ENCODE results near the gene PDLIM4.

Gene PDLIM4

DNA sequence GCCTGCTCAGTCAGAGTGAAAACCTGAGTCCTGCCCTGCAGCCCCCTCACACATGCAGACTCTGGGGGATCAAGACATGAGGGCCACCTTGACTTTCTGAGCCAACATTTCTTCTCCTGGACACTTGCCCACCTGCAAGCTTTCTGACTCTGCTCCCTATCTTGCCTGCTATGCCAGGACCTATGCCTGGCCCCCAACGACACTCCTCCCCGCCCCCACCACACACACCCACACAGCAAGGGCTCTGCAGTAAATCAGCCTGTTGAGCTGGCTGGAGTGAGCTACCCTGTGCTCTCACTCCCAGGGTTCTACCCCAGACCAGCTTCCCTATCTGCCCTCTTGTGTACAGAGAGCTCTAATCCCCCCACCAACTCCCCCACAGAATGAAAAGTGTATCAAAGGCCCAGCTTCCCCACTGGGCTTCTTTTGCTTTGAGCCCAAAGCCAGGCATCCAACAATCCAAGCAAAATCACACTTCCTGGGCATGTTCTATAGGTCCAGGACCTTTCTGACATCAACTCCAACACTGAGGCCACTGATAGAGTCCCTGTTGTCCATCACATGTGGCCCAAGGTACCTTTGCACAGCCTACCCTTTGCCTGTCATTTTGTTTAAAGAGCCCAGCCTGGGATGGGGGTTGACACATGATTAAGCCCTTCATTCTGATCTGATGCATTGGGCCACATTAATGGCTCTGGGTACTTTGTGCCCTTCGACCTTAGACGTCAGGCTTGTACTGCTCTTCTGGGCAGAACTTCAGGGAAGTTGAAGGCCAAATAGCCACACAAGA is 7.2 kb downstream of the PDLIM4 start:
- intact Hi-C loops (cut with DNase I) = no loop called here
- DNase-seq = peak in 1 of 10 donors; percentile 38

DNA sequence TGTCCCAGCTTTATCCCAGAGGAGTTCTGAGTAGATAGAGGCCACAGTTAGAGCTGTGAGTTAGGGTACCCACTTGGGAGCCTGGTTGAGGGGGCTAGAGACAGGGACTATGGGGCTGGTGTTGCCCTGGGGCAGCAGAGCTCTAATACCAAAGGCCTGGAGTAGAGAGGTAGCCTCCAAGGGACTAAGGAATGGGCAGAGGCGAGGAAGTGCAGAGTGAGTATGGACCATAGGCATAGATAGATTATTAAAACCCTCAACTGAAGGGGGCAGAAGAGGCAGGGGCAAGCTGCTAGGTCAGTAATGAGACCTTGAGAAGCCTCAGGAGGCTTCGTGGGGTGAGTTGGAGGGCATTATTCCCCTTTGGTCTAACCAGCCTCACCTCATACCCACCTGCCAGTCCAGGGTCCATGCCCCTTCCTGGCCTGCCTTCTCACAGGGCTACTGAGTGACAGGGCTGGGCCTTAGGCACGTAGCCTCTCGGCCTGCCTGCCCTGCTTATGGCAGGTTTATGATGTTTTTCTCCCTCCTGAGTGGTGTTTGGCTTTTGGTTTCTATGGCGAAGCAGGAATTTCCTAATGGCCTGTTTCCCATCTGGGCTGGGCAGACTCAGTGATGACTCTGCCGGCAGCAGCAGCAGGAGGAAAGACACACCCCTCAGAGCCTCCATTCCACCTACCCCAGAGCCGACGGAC is 8.0 kb downstream of the PDLIM4 start:
- intact Hi-C loops (cut with DNase I) = no loop called here
- DNase-seq = peak in 1 of 10 donors; percentile 67

- intact Hi-C loops (cut with DNase I) = no loop called here
- DNase-seq = peak in 1 of 10 donors; percentile 84
Observed at GRCh38 chr5:132266031-132266835, 8.7 kb downstream of the PDLIM4 start.

DNA sequence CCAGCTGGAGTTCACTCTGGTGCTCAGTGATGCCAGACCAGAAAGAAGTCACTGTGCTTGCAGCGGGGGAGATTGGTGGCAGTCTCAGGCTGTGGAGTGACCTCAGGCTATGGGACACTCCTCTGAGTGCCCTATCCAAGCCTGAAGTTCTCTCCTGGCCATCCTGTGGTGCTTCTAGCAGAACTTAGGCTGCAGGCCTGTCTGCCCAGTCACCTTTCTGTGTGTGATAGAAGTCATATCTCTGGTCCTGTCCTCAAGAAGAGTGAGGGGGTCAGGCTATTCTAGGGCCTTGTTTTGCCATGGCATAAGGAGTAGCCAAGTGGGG is 9.3 kb downstream of the PDLIM4 start:
- intact Hi-C loops (cut with DNase I) = no loop called here
- peak in 1 of 10 donors; percentile 50 for DNase-seq

DNA sequence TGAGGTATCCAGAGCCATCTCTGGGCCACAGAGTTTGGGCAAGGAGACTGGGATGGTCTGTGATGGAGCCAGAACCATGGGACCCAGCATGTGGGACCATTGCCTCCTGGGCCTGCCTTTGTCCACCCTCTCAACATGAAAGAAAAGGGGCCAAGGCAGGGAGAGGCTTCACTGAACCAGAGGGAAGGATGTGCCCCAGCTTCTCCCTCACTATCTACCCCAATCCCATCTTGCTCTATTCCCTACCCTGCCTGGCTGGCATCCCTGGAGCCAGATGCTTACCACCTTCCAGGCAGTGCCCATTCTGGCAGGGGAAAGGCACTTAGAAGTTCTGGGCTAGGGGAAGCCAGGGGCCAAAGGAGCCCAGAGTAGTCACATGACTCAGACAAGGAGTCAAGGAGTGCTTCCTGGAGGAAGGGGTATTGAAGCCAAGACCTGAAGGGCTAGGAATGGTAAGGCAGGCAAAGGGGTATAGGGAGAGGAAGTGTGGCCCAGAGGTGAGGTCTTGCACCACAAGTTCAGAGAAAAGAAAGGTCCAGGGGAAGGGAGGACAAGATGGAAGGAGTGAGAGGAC is 9.8 kb downstream of the PDLIM4 start:
- intact Hi-C loops (cut with DNase I) = no loop called here
- DNase-seq = peak in 1 of 10 donors; percentile 35

GRCh38 chr5:132267931-132268768 is 10.7 kb downstream of the PDLIM4 start:
- intact Hi-C loops (cut with DNase I) = no loop called here
- DNase-seq = peak in 6 of 10 donors; percentile 35 to 90 (median 52)

GRCh38 chr5:132268769-132269551 is 11.5 kb downstream of the PDLIM4 start:
- intact Hi-C loops (cut with DNase I) = no loop called here
- DNase-seq = peak in 1 of 10 donors; percentile 52

DNA sequence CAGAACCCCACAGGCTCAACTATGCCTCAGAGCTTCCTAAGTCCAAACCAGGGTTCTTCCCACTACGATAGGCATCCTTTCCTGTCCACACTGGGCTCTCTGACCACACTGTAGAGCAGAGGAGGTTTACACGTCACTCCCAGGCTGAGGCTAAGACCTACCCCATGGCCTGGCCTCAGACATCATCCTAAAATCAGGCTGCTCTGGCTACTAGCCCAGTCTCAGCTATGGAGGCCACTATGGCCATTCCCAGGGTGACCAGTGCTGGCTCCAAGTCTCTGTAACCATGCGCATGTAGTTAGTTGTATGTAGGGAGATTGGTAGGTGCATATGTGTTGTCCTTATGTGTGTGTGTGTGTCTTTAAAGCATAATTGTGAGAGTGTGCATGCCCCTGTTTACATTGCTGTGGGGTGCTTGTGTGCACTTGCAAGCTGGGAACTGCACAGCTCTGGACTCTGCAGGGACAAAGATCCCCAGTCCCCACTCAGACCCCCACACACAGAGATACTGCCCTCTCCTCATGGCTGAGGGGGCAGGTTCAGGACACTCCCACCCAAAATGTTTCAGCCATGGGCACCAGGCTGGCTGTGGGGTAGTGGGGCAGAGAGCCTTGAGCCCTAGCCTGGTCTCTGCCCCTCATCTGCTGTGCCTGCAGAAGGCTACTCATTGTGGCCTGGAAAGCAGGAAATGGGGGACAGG is 12.3 kb downstream of the PDLIM4 start:
- intact Hi-C loops (cut with DNase I) = no loop called here
- DNase-seq = peak in 1 of 10 donors; percentile 39

GRCh38 chr5:132270335-132270665 is 12.8 kb downstream of the PDLIM4 start:
- intact Hi-C loops (cut with DNase I) = no loop called here

DNA sequence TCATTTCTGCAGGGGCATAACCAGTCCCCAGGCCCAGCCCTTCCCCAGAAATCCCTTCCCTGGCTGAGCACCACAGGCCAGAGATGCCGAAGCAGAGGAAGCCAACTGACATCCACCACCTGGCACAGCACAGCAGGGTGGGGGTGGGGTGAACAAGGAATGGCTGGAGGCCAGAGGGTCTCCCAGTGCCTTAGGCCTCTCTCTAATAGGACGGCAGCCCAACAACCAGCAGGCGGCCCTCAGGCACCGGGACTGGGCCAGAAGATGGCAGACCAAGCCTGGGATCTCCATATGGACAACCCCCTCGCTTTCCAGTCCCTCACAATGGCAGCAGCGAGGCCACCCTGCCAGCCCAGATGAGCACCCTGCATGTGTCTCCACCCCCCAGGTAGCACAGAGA is 13.2 kb downstream of the PDLIM4 start:
- intact Hi-C loops (cut with DNase I) = no loop called here
- DNase-seq = peak in 1 of 10 donors; percentile 57

More at GRCh38 chr5:132270335-132270665, 12.8 kb downstream of the PDLIM4 start:
- peak in 1 of 10 donors; percentile 62 for DNase-seq

DNA sequence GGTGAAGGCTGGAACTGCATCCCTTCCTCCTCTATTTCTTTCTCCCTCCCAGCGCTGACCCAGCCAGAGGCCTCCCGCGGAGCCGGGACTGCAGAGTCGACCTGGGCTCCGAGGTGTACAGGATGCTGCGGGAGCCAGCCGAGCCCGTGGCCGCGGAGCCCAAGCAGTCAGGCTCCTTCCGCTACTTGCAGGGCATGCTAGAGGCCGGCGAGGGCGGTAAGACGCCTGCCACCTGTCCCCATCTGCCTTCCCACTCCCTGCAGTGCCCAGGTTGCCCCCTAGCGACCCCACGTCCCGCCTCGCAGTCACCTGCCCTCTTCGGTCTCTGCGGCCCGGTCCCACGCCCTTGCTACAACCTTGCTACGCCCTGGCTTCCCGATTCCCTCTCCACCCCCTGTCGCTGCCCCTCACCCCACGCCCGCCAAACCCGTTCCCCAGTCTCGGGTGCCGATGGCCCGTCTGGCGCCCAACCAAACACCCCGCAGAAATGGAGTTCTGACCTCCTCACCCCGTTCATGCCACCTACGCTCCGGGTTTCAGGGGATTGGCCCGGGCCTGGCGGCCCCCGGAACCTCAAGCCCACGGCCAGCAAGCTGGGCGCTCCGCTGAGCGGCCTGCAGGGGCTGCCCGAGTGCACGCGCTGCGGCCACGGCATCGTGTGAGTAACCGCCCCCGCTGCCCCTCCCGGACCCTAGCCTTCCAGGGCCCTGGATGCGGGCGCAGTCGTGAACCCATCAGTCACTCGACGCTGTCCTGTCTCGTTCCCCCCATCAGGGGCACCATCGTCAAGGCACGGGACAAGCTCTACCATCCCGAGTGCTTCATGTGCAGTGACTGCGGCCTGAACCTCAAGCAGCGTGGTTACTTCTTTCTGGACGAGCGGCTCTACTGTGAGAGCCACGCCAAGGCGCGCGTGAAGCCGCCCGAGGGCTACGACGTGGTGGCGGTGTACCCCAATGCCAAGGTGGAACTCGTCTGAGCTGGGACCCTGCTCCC is 14.1 kb downstream of the PDLIM4 start:
- peak in 1 of 10 donors; percentile 87 for DNase-seq
- intact Hi-C loops (cut with DNase I) = no loop called here

- DNase-seq = peak in 6 of 10 donors; percentile 37 to 88 (median 57)
- intact Hi-C loops (cut with DNase I) = no loop called here
Observed at GRCh38 chr5:132272311-132273210, 15.1 kb downstream of the PDLIM4 start.

GRCh38 chr5:132273631-132274030 is 16.1 kb downstream of the PDLIM4 start:
- DNase-seq = no peak
- intact Hi-C loops (cut with DNase I) = no loop called here

- DNase-seq = peak in 1 of 10 donors; percentile 55
- intact Hi-C loops (cut with DNase I) = no loop called here
Observed at GRCh38 chr5:132274050-132274792, 16.7 kb downstream of the PDLIM4 start.

DNA sequence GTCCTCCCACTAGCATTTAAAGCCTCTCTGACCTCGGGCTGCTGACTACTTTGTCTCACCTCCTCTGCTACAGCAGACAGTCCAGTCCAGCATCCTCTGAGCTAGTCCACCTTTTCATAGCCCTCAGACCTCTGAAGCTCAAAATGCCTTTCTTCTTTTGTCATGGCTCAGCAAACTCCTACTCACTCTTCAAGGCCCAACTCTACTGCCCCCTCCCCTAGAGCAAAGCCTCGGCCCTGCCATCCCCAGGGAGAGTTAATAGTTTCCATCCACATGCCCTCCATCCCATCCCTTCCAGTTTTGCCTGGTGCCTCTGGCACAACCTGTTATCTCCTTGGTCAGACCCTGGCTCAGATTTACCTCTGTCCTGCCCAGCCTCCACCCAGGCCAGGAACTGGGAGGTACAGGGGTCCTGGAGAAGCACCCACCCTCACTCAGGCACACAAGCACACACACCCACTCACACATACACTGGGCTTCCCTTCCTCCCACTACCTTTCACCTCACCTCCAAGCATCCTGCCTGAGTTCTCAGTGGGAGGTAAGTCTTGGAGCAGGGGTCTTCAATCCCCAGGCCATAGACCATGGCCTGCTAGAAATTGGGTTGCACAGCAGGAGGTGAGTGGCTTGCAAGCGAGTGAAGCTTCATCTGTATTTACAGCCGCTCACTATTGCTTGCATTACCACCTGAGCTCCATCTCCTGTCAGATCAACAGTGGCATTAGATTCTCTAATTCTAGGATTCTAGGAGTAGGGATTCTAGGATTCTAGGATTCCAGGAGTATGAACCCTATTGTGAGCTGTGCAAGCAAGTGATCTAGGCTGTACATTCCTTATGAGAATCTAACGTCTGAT is 18.1 kb downstream of the PDLIM4 start:
- peak in 1 of 10 donors; percentile 67 for DNase-seq

More for the DNA sequence above, 18.1 kb downstream of the PDLIM4 start:
- intact Hi-C loops (cut with DNase I) = no loop called here

All from posterior cingulate gyrus (tissue), 11 donors.